K562 (cell line): Measurements from ENCODE around the gene NME4. TPM values are rescaled to one million over a fixed set of nuclear protein-coding genes. Genes with fewer than 3 reads are reported as not detected.

Source experiments
- CBFB ChIP-seq: sonication (generic); formaldehyde crosslinking; IDR thresholded peaks from 2 replicates; pipeline ENCODE4 v1.4.0; 2020; ENCODE audit warnings: mild to moderate bottlenecking, missing genetic modification reagents
- ELK1 ChIP-seq: sonication (generic); formaldehyde crosslinking; IDR thresholded peaks from 2 replicates; pipeline ENCODE4 v1.8.1; 2022; ENCODE audit warnings: missing genetic modification reagents
- FIP1L1 ChIP-seq: fragments of 200-400 bp; formaldehyde crosslinking; IDR thresholded peaks from 2 replicates; pipeline ENCODE4 v1.6.1; 2018; ENCODE audit warnings: mild to moderate bottlenecking, low read depth, low read length; ENCODE audit not compliant: poor library complexity, severe bottlenecking
- HDAC2 ChIP-seq: fragments of 450-650 bp; IDR thresholded peaks from 2 replicates; pipeline ENCODE4 v1.6.1; 2016; ENCODE audit warnings: mild to moderate bottlenecking
- HLTF ChIP-seq: fragments of 450-650 bp; IDR thresholded peaks from 2 replicates; pipeline ENCODE4 v1.6.1; 2016
- MAZ ChIP-seq, 2 experiments: fragments of 450-650 bp in 1 of 2; sonication (generic) in 1 of 2; formaldehyde crosslinking; IDR thresholded peaks in 1 of 2; conservative IDR thresholded peaks in 1 of 2; 2 replicates each; pipeline versions ENCODE4 v1.4.0 to v1.5.0; 2020; ENCODE audit warnings: mild to moderate bottlenecking in 1 of 2, missing genetic modification reagents in 1 of 2
- MXI1 ChIP-seq: IDR thresholded peaks from 2 replicates; pipeline ENCODE4 v1.6.1; 2011; ENCODE audit warnings: low read depth, mild to moderate bottlenecking, improper control_type of control experiment, low read length
- RREB1 ChIP-seq: fragments of 250-450 bp; sonication (Bioruptor Pico); IDR thresholded peaks from 2 replicates; pipeline ENCODE4 v1.4.0; 2020
- SETDB1 ChIP-seq: IDR thresholded peaks from one replicate; pipeline ENCODE4 v1.6.1; 2012; ENCODE audit warnings: low read length, control low read depth, inconsistent platforms
- THRA ChIP-seq: fragments of 450-650 bp; IDR thresholded peaks from 2 replicates; pipeline ENCODE4 v1.6.1; 2017; ENCODE audit warnings: mild to moderate bottlenecking, moderate library complexity
- ZBTB17 ChIP-seq: fragments of 450-650 bp; formaldehyde crosslinking; IDR thresholded peaks from 2 replicates; pipeline ENCODE4 v1.4.0; 2020; ENCODE audit warnings: mild to moderate bottlenecking
- ZNF146 ChIP-seq: IDR thresholded peaks from one replicate; pipeline ENCODE4 v1.6.1; 2018; ENCODE audit warnings: missing compliant biosample characterization; ENCODE audit not compliant: unreplicated experiment
- ZNF316 ChIP-seq: fragments of 450-650 bp; IDR thresholded peaks from 2 replicates; pipeline ENCODE4 v1.6.1; 2016
- ZNF518B ChIP-seq: fragments of 250-450 bp; sonication (Bioruptor Pico); IDR thresholded peaks from 2 replicates; pipeline ENCODE4 v1.5.0; 2021; ENCODE audit warnings: mild to moderate bottlenecking, moderate library complexity
- ZNF780A ChIP-seq: fragments of 250-450 bp; sonication (Bioruptor Pico); IDR thresholded peaks from 2 replicates; pipeline ENCODE4 v1.5.0; 2021; ENCODE audit warnings: mild to moderate bottlenecking
- polyA plus RNA-seq, 8 experiments: library from polyadenylated mRNA; depleted of rRNA in 4 of 8; stranded (reverse) in 5 of 8; unstranded in 3 of 8; fragments of >200 nt; fragmentation: Nextera tagmentation in 2 of 8; fragmentation: Illumina TruSeq in 1 of 8; extraction: Ambion mirVana in 2 of 8; extraction: Trizol in 1 of 8; gene quantifications; 2 replicates each; pipeline versions ENCODE4 v1.2.1 to v1.2.3, GENCODE V29; 2011 to 2014; ENCODE audit warnings: inconsistent platforms in 1 of 8, missing spikeins in 1 of 8
- total RNA-seq, 7 experiments: library from RNA; depleted of rRNA in 6 of 7; stranded (reverse); fragments of >200 nt in 6 of 7; fragmentation: Illumina TruSeq in 2 of 7; extraction: Trizol in 2 of 7; gene quantifications; 2 replicates each; pipeline versions ENCODE4 v1.2.1 to v1.2.3, GENCODE V29; 2011 to 2021; ENCODE audit warnings: low replicate concordance in 1 of 7
- TF ChIP-seq, protein P1 (sequence below): fragments of 200-800 bp; sonication (Bioruptor generic); IDR thresholded peaks from 2 replicates; pipeline ENCODE4 v1.6.1; 2017; ENCODE audit warnings: missing genetic modification characterization, missing compliant biosample characterization

The NME4 gene
- total and polyA plus RNA-seq, 9 of the 15 experiments (the other 6 are each of a cell fraction or from before 2014, with no cell fraction given), result 15.4 to 264 (median 139) TPM

DNA sequence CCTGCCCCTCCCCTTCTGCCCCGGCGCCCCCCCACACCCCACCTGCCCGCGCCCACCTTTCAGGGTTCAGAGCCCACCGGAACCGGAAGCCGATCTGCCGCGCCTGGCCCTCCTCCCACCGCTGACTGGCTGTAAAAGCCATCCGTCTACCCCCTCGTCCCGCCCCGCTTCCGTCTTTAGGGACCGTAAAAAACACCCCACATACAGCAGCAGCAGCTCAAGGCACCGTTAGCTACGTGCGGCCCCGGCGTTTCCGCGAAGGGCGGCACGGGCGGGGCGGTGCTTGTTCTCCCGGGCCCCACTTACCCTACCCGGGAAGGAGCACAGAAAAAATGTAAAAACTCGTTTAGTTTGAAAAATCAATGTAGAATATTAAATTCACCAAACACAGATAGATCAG lies 26.6 kb upstream of the NME4 start, which contains the start of gene MRPL28 (continued):
- no peak for TF ChIP-seq ELK1 (CRISPR knock-in tag)
- TF ChIP-seq ZNF780A (CRISPR knock-in tag), result no peak
- no peak for TF ChIP-seq ZBTB17
- TF ChIP-seq, protein P1, sequence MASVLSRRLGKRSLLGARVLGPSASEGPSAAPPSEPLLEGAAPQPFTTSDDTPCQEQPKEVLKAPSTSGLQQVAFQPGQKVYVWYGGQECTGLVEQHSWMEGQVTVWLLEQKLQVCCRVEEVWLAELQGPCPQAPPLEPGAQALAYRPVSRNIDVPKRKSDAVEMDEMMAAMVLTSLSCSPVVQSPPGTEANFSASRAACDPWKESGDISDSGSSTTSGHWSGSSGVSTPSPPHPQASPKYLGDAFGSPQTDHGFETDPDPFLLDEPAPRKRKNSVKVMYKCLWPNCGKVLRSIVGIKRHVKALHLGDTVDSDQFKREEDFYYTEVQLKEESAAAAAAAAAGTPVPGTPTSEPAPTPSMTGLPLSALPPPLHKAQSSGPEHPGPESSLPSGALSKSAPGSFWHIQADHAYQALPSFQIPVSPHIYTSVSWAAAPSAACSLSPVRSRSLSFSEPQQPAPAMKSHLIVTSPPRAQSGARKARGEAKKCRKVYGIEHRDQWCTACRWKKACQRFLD, result no peak
- no peak for TF ChIP-seq HDAC2
- TF ChIP-seq ZNF518B (CRISPR knock-in tag), result no peak
- no peak for TF ChIP-seq MXI1
- TF ChIP-seq HLTF, result no peak
- TF ChIP-seq ZNF316, result no peak
- TF ChIP-seq MAZ (CRISPR knock-in tag; conservative IDR thresholded peaks at IDR 0.05 in 1 of 2, IDR thresholded peaks at IDR 0.05 in 1 of 2), result peak in 1 of 2 experiments; percentile 64; a peak in 1 of 4 replicates
- TF ChIP-seq SETDB1, result no peak
- no peak for TF ChIP-seq ZNF146 (CRISPR knock-in tag)
- no peak for TF ChIP-seq RREB1
- no peak for TF ChIP-seq CBFB (CRISPR knock-in tag)
- no peak for TF ChIP-seq THRA
- no peak for TF ChIP-seq FIP1L1
